Endothelial cell of umbilical vein (primary cell): ENCODE measurements around the gene PRLR.

Experiments
- CTCF ChIP-seq, 2 donors: IDR thresholded peaks; 1 replicate in 1 of 2; 2 replicates in 1 of 2; pipeline ENCODE4 v1.5.1; 2011; ENCODE audit warnings: low read length in 2 of 2, mild to moderate bottlenecking in 2 of 2, moderate library complexity in 2 of 2, control low read depth in 1 of 2, inconsistent platforms in 1 of 2, low read depth in 1 of 2; ENCODE audit not compliant: insufficient read depth in 1 of 2; ENCODE audit errors: extremely low read depth in 1 of 2
- EZH2 ChIP-seq: IDR thresholded peaks from 2 replicates; pipeline ENCODE4 v1.6.1; 2012; ENCODE audit warnings: borderline replicate concordance, low read depth, mild to moderate bottlenecking, moderate library complexity, low read length, inconsistent platforms; ENCODE audit not compliant: severe bottlenecking
- POLR2A ChIP-seq: IDR thresholded peaks from 2 replicates; pipeline ENCODE4 v1.6.1; 2012; ENCODE audit warnings: low read depth, mild to moderate bottlenecking, control low read depth, low read length
- POLR2AphosphoS5 ChIP-seq: IDR thresholded peaks from 2 replicates; pipeline ENCODE4 v1.6.1; 2012; ENCODE audit warnings: low read depth, mild to moderate bottlenecking, control low read depth, low read length, moderate library complexity; ENCODE audit not compliant: insufficient read depth

GRCh38 chr5:35098214-35098613, 132.1 kb downstream of the PRLR start:
- TF ChIP-seq EZH2: no peak
- no peak for TF ChIP-seq CTCF (IDR thresholded peaks at IDR 0.05; ENCODE audit: extremely low read depth in 1 of 2, insufficient read depth in 1 of 2, low read depth in 1 of 2, low read length in 2 of 2)
- TF ChIP-seq POLR2A: no peak
- no peak for TF ChIP-seq POLR2AphosphoS5
